NCI-H1105 (cell line): ENCODE data around the gene FOXP1.

Experiments
- DNase-seq: peaks from one replicate; lab custom pipeline; 2025; lab: John Stamatoyannopoulos, UW

FOXP1 gene

DNA sequence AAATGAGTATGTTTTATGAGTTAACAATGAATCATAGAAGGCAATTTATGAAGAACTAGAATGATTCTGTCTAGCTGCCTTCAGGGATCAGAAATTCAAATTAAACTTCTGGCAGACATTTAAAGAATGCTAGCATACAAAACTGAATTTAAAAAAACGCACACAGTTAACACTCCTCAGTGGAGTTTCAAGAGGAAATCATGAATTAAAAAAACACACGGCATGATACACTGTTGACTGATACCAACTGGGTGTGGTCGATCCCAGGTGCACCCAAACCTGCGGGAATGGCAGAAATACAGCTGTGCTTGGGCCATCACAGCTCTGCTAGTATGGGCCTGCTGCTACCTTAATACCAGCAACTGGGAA is 526.0 kb downstream of the FOXP1 start:
- DNase-seq, result no peak

DNA sequence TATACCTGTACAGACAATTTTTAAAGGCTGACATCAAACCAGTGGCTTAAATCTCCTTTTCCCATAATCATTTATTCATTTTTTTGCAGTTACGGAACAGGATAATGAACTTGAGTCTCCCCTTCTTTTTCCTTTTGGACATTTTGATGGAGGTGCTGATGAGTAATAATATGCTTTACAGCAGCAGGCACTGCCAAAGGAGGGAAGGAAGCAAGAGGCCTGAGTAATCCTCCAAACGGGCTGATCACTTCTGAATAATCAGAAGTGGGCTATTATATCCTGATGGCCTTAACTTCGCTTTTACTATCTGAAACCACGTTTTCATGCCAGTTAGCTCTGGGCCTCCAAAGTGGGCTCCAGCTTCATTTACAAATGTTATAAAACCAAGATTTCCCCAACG is 527.2 kb downstream of the FOXP1 start:
- DNase-seq, result no peak

DNA sequence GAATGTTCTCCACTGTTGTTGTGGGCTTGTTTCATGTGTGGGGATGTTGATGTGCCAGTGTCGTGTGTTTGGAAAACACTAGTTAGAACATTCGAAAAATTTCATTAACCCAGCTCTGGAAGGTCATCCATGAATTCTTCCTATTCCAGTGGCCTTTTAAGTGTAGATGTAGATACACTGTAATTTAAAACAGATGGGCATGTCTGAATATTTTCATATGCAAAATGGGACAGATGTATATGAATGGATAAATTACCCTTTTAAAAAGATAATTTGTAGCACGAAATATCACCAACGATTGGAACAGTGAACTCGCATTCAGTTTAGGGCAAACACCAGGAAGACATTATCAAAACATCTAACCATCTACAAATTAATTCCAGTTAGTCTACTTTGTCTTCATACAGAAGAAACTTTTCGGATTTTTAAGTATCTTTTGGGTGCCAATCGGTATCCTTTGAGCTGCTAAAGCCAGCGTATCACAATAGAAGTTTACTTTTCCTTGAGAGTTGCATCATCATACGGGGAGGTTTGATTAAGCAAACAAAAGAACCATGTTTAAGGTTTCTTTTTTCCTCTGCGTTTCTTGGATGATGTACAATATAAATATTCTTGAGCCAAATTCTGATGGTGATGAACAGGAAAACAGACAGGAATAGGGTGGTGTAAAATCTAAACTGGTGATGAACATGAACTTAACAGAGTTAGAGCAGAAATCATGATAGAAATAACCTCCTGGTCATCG is 528.1 kb downstream of the FOXP1 start:
- DNase-seq, result no peak

DNA sequence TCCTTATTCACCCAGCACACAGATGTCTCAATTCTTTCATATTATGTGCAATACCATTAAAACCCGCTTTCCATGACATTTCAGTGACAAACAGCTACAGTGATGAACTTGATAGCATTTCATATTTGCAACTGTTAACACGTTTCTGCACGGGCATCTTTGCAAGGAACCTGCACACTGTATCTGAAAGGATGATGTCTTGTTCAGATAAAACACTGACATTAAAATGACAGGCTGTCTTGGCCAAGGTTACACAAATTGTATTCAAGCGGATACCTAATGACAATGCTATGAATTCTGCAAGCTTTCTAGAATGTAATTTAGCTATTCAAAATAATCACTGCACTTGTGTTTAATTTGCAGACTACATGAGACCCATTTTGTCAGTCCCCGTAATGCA is 529.2 kb downstream of the FOXP1 start:
- no peak for DNase-seq

DNA sequence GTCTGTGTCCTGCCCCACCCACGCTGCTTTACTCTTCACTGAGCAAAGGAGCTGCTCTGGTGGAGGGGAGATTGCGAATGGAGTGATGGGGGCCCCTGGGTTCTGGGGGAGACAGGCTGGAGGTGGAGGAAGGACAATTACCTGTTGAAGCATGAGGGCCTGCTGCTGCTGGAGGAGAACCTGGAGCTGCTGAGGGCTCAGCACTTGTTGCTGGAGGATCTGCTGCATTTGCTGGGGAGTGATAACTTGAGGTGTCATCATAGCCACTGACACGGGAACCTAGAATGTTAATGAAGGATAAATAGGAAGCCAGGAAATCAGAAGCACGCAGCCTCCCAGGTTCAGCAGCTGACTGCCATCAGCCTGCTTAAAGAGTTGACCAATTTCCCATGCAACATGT is 530.0 kb downstream of the FOXP1 start:
- no peak for DNase-seq

DNA sequence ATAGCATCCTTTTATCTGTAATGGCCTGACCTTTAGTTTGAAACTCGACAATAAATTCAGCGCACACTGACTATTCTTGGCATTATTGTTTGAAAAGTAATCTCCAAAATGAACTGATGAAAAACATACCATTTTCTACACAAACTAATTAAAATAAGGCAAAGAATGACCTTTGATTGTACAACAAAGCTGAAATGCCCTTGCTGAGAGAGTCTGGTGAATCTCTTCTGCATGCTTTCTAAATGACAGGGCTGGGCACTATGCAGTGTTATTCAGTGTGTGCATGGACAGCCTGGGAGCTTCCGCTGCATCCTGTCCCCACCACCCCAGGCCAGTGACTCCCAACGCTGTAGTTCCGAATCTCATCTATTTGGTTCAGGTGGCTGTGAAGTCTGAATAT is 530.8 kb downstream of the FOXP1 start:
- DNase-seq, result no peak

DNA sequence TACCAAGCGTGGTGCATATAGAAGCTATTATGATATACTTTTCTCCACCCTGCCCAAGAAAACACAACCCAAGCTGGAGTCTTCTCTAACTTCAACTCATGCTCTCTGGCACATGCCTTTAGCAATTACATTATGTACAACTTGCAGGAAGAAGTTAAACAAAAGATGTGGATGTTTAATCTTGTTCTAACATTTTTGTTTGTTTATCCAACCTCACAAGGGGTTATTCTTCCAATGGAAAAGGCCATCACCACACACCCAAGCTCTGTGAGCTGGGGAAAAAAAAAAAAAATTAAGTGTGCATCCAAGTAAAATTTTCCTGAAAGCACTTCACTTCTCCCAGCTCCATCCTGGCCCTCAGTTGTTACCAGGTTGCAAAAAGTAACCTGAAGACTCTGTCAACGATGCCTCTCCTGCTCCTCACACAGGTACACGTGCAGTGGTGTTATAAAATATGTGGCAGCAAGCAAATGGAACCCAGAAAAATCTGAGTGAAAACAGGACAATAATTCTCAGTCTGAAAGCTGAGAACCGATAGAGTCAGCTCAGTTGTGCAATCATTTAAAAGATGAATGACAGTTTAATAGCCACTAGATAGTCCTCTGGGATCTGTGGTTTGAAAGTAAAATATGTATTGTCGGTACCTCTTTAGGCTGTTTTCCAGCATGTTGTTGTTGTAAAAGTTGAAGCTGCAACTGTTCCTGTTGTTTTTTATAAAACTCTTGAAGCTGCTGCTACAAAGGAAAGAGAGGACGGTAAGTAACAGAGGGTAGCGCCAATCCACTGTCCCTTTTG is 531.4 kb downstream of the FOXP1 start:
- no peak for DNase-seq

DNA sequence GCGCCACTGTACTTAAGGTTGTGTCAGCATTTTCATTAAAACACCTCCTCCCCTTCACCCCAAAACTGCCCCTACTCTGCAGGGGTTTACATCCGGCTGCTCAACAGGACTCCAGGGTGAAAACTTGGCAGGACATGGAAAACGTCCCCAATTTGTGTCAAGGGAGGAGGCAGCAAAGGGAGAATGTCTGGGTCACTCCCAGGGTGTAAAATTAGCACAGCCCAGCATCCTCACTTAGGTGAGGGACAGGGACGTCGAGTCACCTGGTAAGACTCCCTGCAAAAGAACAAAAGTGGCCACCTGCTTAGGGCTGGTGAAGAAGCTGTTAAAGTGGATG is 532.3 kb downstream of the FOXP1 start:
- DNase-seq, result no peak

DNA sequence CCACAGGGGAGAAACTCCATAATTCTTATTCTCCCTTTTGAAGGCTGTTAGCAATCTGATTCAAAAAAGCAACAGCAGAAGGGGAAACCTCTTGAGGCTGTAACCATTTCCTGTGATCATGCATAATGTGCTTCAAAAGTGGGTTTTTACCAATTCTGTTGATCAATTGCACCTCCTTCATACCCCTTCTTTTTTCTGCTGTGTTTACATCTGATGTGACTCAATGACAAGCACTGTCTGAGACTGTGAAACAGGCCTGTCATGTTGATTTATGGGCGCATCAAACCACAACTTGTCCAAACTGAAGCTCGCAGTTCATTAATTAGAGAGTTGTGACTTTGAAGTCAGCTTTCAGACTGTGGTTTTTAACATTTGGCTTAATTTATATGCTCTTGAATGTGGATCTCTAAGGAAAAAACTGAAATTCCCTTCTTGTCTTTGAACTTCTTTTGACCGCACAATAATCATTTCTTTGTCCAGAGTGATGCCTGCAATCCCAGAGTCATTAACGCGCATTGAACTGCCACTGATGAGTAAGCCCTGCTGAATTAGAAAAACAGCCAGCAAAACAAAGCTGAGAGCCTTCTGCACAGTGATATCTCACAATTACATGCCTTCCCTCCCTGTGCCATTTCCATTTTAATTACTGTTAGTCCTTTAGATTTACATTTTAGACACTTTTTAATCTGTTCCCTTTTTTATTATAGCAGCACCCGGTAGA is 532.8 kb downstream of the FOXP1 start:
- DNase-seq, result no peak

DNA sequence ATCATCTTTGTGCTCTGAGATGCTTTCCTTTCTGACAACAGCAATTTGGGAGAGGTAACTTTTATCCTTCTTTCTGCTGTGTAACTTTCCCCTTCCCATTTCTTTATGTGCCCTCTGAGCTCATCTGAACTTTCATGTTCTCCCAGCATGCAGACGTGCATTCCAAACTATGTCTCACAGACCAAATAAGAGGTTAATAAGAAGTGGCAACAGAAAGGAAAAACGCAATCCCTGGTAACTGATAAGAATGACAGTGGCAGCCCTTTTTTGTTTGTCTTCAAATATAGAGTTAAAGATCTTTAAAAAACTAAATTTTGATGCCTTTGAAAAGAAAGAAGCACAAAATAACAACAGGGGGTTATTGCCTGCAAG is 533.4 kb downstream of the FOXP1 start:
- no peak for DNase-seq

DNA sequence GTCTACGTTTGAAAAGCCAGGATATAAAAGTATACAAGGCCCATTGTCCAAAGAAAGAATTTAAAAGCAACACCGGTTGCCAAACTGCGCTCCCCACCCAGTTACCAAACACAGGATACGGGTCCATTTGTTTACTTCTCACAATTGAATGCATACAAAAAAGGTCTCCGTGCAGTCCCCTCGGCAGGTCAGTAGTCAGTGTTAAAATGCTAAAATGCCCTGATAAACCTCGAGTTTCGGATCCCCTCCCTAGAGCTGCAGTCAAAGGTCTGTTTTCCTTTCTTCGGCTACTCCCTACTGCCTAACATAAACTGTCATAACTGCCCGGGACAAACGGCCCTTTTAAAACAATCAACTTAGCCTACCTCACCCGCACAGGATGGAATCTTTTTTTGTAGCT is 534.6 kb downstream of the FOXP1 start:
- no peak for DNase-seq

DNA sequence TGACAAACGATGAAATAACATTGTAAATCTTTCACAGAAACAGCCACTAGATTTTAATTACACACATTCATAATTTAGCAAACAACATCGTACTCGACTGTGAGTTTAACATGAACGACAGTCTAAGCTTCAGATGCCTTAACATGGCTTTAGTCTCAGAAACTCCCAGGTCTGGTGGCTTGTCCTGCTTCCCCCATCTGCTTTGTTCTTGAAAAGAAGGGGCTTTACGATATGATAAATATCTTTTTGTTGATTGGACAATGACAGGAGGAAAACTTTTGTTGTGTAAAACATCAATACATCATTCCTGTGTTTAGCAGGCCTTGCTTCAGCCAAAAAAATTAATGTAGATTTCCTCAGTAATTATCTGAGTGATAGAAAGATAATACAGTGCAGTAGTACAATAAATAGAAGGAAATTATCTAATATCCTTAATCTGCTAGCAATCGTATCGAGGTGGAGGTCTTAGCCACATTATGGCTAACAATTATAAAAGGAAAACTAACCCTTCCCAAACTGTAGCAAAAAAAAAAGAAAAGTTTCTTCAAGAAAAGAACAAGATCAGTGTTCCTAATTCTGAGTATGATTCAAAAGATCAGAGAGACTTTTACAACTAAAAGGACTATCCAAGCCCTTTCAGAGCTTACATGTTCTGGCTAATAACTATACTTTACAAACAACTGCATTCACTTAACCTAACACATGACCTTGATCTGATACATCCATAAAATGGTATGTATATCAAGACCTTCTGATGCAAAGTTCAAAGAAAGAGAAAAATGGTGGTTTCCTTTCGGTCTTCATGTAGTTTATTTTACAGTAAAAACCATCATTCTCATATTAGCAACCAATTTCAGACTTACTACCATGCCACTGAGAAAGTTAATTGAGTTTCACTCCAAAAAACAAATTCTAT is 535.7 kb downstream of the FOXP1 start:
- DNase-seq, result no peak

DNA sequence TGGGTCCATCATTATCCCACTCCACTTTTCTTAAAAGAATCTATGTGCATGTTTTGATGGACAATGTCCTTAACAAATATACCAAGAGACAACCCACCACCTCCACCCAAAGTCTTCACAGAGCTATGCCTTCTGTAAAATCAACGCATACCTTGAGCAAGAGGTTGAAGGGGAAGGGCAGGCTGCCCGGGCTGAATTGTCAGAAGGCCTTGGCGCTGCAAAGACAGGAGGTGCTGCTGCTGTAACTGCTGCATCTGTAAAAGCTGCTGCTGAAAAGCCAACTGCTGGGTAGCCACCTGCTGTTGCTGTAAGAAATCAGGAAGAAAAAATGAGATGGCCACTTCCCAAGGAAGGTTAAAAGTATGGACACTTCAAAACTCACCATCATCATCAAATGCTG is 536.7 kb downstream of the FOXP1 start:
- DNase-seq, result no peak

DNA sequence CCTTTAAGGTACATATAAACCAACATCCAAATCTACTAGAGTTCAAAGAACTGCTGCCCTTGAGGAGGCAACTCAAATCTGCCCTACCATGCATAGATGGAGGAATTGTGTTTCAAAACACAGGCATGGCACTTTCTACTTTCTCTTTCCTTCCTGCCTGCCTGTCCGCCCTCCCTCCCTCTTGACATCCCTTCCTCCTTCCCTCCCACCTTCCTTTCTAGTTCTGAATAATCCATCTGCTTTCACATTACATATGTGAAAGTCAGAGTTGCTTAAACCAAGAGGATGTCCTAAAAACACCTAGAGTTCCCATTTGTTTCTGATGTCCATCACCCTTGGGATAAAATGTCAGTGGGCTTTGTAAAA is 537.6 kb downstream of the FOXP1 start:
- DNase-seq, result no peak

DNA sequence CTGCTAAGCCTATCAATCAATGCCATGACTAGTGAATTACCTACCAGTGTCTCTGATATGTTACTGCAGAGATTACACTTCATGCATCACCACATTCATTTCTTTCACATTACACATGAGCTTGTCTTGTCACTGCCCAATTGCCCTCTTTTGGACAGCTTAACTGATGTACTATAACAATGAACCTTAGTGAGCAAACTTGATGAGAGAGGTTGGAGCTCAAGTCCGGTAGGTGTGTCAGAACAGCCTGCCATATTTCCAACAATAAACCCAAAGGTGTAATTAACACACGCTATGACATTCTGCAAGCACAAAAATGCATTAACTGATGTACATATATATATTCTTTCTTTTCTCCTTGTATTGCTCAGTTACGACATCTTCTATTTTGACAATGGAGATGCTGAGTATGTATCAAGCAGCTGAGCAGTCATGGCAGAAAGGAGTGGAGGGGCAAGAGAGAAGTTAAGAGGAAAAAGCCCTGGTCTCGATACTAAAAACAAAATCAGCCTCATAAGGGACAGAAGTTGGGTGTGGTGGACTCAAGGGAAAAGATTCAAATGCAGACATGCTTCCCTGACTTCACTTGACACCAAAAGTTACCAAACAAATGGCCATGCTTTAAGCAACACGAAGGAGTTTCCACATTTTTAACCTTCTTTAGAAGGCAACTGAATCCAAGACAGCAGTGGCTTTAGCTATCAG is 538.2 kb downstream of the FOXP1 start:
- no peak for DNase-seq

DNA sequence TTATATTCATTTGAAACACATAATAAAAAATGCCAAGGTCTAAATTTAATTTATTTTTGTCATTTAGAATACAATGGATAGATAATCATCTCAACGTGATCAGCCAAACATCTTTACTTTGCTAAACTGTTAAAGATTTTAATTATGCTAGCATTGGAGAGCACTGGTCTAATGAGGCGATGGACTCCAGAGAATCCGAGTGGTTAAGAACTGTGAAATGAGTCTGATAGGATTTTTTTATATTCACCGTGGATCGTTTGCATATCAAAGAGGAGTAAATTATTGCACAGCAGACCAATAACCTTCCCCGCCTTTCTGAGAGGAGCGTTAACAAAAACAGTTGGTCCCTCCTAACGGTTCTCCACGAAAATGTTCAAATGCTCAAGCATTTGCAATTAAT is 540.8 kb downstream of the FOXP1 start:
- DNase-seq, result no peak

DNA sequence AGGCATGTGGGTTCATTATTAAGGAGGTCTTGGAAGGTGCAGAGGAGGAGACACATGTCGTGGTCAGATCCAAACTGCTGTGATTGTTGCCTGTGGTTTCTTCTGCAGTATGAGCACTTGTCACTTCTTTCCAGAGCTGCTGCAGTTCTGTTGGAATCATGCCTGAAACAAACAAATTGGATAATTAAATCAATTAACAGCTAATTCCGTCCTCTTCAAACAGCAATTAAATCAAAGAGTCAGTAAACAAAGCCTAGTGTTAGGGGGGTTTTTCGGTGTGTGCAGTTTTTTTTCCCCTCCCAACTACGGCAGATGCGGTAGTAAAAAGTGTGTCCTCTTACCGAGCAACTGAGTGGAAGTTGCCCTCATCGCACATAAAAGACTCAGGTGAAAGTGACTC is 542.2 kb downstream of the FOXP1 start:
- DNase-seq, result peak; percentile 49

DNA sequence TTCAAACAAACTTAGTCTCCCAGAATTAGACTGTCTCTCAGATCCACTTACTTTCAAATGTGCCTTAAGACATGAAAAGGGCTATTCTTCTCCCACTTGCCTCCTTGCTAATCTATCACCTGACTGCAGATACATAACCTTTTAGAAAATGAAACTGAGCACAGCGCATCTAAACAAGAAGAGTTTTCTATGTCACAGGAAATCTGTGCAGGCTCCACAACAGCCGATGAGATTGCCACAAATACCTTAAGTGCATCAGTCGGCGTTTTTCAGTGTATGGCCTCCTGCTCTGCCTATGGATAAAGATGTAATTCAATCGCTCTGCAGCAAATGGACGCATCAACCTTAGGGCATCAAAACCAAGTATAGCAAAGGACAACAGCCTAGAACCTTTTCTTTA is 544.2 kb downstream of the FOXP1 start:
- DNase-seq, result no peak

DNA sequence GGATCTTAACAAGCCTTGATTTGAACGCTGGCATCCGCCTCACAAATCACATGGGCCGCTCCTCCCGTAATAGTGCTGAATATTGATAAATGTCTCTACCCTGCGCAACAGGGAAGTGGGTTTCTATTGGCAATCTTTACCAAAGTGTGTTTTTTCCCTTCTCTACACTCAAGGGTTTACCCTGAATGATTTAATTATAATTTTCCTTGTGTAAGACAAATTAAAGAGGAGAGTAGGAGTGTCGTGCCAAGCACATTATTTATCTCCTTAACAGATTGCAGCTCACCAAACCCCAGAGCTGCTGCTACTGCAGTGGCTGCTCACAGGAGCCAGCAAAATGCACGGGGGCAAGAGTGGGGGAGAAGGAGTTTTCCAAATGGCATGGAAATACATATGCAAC is 545.8 kb downstream of the FOXP1 start:
- no peak for DNase-seq

DNA sequence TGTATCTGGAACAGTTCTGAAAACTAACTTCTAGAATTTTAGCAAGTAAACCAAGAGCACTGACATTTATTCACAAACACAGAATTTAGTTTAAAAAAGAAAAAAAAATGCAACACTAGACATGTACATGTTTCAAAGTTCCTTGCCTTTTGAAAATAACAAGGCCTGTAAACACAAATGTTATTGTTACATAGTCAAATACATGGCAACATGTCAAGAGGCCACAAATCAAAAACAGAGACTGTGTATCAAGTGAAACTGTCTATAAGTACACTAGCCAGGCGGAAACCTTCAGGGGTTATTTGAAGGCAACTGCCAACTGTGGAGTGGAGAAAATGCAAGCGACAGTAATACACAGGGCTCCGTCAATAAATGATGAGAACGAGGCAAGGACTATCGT is 547.6 kb downstream of the FOXP1 start:
- DNase-seq, result no peak

DNA sequence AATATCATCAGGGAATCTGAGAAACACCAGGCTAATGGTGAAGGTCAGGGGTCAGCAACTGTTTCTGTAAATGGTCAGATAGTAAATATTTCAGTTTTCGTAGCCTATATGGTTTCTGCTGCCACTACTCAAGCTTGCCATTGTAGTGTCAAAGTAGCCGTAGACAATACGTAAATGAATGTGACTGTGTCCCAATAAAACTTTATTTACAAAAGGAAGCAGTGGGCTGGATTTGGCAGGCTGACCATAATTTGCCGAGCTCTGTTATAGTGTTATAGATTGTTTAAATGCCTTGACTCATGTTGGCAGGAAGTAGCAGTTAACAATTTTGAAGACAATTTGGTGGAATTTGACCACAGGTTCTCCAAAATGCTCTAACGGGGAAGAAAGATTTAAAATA is 548.2 kb downstream of the FOXP1 start:
- no peak for DNase-seq
